Pancreas (tissue), 10 donors: ENCODE measurements around the gene EXOC4. TPM values are rescaled to one million over a fixed set of nuclear protein-coding genes. Genes with fewer than 3 reads are reported as not detected.

Experiments used
- ATAC-seq, 4 donors: fragments of 200-7000 bp; cut with Tn5 transposase; one replicate each; pipeline versions ENCODE4 v1.8.0 to v1.9.1; 2020; ENCODE audit warnings: mild to moderate bottlenecking in 4 of 4, moderate library complexity in 4 of 4
- DNase-seq, 6 donors: peaks; one replicate each; pipeline ENCODE4 v3.0.0-alpha.2; 2020
- FAIRE-seq: peaks from 2 replicates; lab custom pipeline; 2012; peaks lifted over from hg19 to GRCh38; lab: Jason Lieb, UNC
- H3K27ac ChIP-seq, 4 donors: fragments of 200-600 bp; sonication (generic); 1 replicate in 3 of 4; 2 replicates in 1 of 4; pipeline versions ENCODE4 v1.5.0 to v1.8.0; 2020
- H3K27me3 ChIP-seq, 4 donors: fragments of 200-600 bp; one replicate each; pipeline ENCODE4 v1.8.0; 2021
- H3K36me3 ChIP-seq, 3 donors: fragments of 200-600 bp; sonication (generic) in 1 of 3; one replicate each; pipeline versions ENCODE4 v1.5.0 to v1.8.0; 2020 to 2021
- H3K4me1 ChIP-seq, 3 donors: fragments of 200-600 bp; one replicate each; pipeline ENCODE4 v1.8.0; 2021
- H3K4me3 ChIP-seq, 4 donors: fragments of 200-600 bp; sonication (generic) in 2 of 4; one replicate each; pipeline versions ENCODE4 v1.5.0 to v1.8.0; 2020 to 2021
- H3K9me3 ChIP-seq, 4 donors: fragments of 200-600 bp; one replicate each; pipeline ENCODE4 v1.8.0; 2021
- WGBS, 2 donors: extraction: QIAGEN DNeasy Blood & Tissue Kit; methylation state at CpG; one replicate each; pipeline ENCODE4 v1.1.7; 2013; 5-methylcytosine and 5-hydroxymethylcytosine counted together
- intact Hi-C, 3 donors: fragments of 100-400 bp; cut with DNase I; formaldehyde crosslinking; loops; one replicate each; pipeline versions ENCODE4 v1.11.1 to v1.14.2; 2022
- polyA plus RNA-seq, 2 donors: library from polyadenylated mRNA; stranded (reverse); fragments of 200-250 nt; gene quantifications; one replicate each; pipeline ENCODE4 v1.2.3, GENCODE V29; 2013
- total RNA-seq, 6 donors: library from RNA; stranded (reverse); fragmentation: NEBNext Ultra II Directional in 4 of 6; extraction: Animal tissue kit (Norgen Biotek cat#: 25700) in 4 of 6; gene quantifications; one replicate each; pipeline versions ENCODE4 v1.2.1 to v1.2.4, GENCODE V29; 2021 to 2023
- TF ChIP-seq, protein P1 (sequence below), 4 donors: fragments of 200-600 bp; sonication (generic) in 3 of 4; IDR thresholded peaks; one replicate each; pipeline versions ENCODE4 v1.5.0 to v1.8.0; 2021; ENCODE audit warnings: antibody characterized with exemption in 4 of 4
- donor health status: healthy with polysubstance abuse.
- donor health status: DM: no; HTN: no; CAD: no; lungs with moderate emphysema.
- donor health status: DM: no; HTN: no; CAD: no.
- donor health status: control.
- donor health status: control.
- donor health status: Bipolar disorder and iron deficiency.
- donor health status: DM: yes; HTN: yes; CAD: no.
- donor health status: DM: no; HTN: no; CAD: no.
- donor health status: DM: no; HTN: no; CAD: no.
- donor health status: DM: yes; HTN: yes; CAD: no.

The EXOC4 gene
- total and polyA plus RNA-seq, 8 donors: 13.4 to 81.2 (median 53.8) TPM

DNA sequence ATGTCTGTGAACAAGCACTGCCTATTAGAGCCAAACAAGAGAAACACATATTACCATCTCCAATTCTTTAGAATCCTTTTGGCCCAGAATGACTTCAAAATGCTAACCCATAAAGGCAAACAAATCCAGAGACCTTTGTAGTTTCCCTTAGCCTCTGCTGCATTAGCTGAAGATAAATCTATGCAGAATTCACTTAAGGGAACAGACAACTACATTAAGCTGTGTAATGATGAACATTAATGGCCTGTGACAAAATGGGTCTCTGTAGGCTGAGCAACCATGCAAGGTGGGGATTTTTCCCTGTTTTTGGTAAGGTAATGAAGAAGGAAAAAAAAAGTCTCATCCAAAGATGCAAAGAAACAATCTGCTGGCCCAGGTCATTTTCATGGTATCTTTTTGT is 411.6 kb downstream of the EXOC4 start:
- Histone ChIP-seq H3K27me3 (no peaks in the 10 kb centered on the region), H3K9me3 (no peaks in the 10 kb centered on the region), H3K27ac (no peak overlapping the region), H3K4me3 (no peak overlapping the region), H3K4me1 (no peaks in the 10 kb centered on the region), H3K36me3 (no peaks in the 10 kb centered on the region)
- DNase-seq: no peak
- TF ChIP-seq, protein P1, sequence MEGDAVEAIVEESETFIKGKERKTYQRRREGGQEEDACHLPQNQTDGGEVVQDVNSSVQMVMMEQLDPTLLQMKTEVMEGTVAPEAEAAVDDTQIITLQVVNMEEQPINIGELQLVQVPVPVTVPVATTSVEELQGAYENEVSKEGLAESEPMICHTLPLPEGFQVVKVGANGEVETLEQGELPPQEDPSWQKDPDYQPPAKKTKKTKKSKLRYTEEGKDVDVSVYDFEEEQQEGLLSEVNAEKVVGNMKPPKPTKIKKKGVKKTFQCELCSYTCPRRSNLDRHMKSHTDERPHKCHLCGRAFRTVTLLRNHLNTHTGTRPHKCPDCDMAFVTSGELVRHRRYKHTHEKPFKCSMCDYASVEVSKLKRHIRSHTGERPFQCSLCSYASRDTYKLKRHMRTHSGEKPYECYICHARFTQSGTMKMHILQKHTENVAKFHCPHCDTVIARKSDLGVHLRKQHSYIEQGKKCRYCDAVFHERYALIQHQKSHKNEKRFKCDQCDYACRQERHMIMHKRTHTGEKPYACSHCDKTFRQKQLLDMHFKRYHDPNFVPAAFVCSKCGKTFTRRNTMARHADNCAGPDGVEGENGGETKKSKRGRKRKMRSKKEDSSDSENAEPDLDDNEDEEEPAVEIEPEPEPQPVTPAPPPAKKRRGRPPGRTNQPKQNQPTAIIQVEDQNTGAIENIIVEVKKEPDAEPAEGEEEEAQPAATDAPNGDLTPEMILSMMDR (IDR thresholded peaks at IDR 0.05): no peak
- no peak for FAIRE-seq
- intact Hi-C loops: no loop called here
- no peak for ATAC-seq

DNA sequence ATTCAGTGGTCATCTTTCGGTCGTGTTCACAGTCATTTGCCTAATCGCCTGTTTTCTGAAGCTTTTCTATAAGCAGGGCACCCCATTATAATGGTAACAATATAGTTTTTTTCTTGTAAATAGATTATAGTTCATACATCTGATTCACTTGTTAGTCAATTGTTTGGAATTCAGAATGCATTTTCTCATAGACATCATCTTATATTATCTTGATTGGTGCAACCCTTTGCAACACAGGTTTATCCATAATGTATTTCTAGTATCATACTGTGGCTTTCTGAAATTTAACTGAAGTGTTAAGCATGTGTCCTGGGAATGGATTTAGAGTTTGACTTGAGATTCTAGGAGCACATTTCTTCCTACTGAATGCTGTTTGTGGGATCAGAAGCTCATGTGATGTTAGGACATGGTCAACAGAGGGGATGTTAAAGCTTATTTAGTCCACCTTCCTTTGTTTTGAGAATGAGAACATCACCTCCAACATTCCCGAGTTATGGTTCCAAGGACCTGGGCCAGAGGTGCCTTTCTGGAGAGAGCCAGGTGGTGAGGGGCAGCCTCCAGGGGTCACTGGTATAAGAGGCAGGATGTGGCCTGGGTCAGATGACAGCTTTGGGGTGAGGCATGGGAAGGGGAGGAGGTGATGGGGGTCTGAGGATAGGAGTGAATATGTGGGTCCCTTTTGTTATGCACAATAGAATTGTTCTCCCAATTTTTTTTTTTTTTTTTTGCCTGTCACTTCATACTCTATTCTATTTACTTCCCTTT is 415.6 kb downstream of the EXOC4 start:
- Histone ChIP-seq H3K27me3 (no peaks in the 10 kb centered on the region), H3K4me1 (no peaks in the 10 kb centered on the region), H3K27ac (no peak overlapping the region), H3K36me3 (no peaks in the 10 kb centered on the region), H3K4me3 (no peak overlapping the region), H3K9me3 (no peaks in the 10 kb centered on the region)
- FAIRE-seq (no peak), ATAC-seq (no peak), DNase-seq (no peak)
- intact Hi-C loops: no loop called here
- 97% methylated on average over 4 of the region's 4 CpGs for WGBS, 2 donors
- TF ChIP-seq, protein P1 (IDR thresholded peaks at IDR 0.05): no peak

DNA sequence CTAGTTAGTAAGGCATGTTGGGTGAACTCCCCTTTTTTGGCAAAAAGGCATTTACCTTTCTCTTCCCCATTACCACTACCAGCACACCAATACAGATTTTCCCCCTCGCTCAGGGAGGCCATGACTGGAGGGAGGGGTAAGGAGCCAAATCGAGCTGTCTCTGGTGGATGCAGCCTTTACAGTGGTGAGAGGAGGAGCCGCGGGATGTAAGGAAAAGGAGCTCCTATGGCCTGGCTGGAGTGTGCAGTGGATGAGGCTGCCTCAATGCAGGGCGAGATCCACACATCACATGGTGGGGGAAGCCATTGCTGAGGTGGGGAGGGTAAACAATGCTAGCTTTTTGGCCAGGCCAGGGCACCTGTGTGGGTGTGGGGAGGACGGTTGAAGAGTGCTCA is 416.2 kb downstream of the EXOC4 start:
- 81 to 98% methylated on average over 6 of the region's 6 CpGs for WGBS, 2 donors
- FAIRE-seq: no peak
- DNase-seq: no peak
- Histone ChIP-seq H3K4me1 (no peaks in the 10 kb centered on the region), H3K9me3 (no peaks in the 10 kb centered on the region), H3K27ac (no peak overlapping the region), H3K27me3 (no peaks in the 10 kb centered on the region), H3K36me3 (no peaks in the 10 kb centered on the region), H3K4me3 (no peak overlapping the region)
- intact Hi-C loops: no loop called here
- TF ChIP-seq, protein P1 (IDR thresholded peaks at IDR 0.05): no peak
- ATAC-seq: no peak

DNA sequence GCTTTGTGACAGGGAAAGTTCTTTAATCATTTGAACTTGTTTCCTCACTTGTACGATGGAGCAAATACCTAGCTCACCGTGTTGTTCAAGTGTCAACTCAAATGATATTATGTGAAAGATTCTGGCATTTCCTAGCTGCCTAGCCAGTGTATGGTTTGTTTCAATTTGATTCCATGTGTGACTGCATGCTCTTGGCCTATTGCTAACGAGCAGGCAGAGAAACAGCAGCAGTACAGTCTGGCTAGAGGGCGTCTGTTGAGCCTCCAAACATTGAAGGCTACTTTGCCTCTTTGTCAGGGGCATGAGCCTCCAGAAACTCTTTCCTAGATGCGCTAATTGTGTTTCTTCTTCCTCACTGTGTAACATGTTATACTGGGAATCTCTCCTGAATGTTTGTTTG is 417.4 kb downstream of the EXOC4 start:
- TF ChIP-seq, protein P1 (IDR thresholded peaks at IDR 0.05): no peak
- H3K4me3 ChIP-seq: no peak overlapping the region
- no peaks in the 10 kb centered on the region for H3K9me3 ChIP-seq
- H3K36me3 ChIP-seq: no peaks in the 10 kb centered on the region
- no peaks in the 10 kb centered on the region for H3K27me3 ChIP-seq
- FAIRE-seq (no peak), DNase-seq (no peak), ATAC-seq (no peak)
- H3K27ac ChIP-seq: no peak overlapping the region
- intact Hi-C loops: no loop called here
- no peaks in the 10 kb centered on the region for H3K4me1 ChIP-seq
- 87 to 91% methylated on average over 5 of the region's 5 CpGs for WGBS, 2 donors

DNA sequence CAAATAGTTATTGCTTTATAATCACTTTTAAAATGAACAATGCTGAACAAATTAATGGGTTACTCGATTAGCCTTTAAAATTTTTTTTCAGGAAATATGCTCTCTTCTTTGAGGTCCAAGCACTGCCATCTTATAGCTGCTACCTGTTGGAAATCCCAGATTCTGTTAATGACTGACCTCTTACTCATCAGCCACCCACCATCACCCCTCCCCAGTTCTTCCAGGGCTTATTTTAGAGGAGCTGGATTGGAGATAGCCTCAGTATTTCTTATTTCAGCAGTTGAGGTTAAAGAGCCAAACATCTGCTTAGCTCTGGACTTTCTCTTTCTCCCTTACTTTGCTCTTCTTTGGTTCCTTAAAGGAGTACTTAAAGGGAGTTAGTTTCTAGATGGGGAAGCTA is 420.0 kb downstream of the EXOC4 start:
- peak in 1 of 4 donors; percentile 13 for ATAC-seq
- H3K27ac ChIP-seq: no peak overlapping the region
- no peaks in the 10 kb centered on the region for H3K27me3 ChIP-seq
- no peaks in the 10 kb centered on the region for H3K9me3 ChIP-seq
- peaks cover 0 to 6% (median 2%) of the 10 kb centered on the region in 3 donors for H3K4me1 ChIP-seq
- DNase-seq: no peak
- H3K4me3 ChIP-seq: no peak overlapping the region
- WGBS, 2 donors: 82 to 93% methylated on average over 1 of the region's 1 CpG
- no peak for FAIRE-seq
- TF ChIP-seq, protein P1 (IDR thresholded peaks at IDR 0.05): no peak
- intact Hi-C loops: no loop called here
- H3K36me3 ChIP-seq: no peaks in the 10 kb centered on the region
